Skeletal muscle tissue (tissue), 1 donor: ENCODE results near the gene OR2S2. TPM values are rescaled to one million over a fixed set of nuclear protein-coding genes. Genes with fewer than 3 reads are reported as not detected.

ENCODE experiments used
- total RNA-seq: library from RNA; depleted of rRNA; stranded (reverse); fragments of >200 nt; gene quantifications from one replicate; pipeline ENCODE4 v1.2.3, GENCODE V29; 2014

The OR2S2 gene
- total RNA-seq, 1 donor from 2014 or later: not detected

Other genes with a start within 250 kb of the OR2S2 start
- 90.8 TPM for gene TLN1, start 226.0 kb downstream of the OR2S2 start, total RNA-seq
- 20.9 TPM for gene CREB3, start 225.5 kb downstream of the OR2S2 start, total RNA-seq
- gene GBA2, start 208.9 kb downstream of the OR2S2 start, total RNA-seq: 31.3 TPM
- 7.8 TPM for gene RGP1, start 208.9 kb downstream of the OR2S2 start, total RNA-seq
- not detected for gene MSMP, start 203.9 kb downstream of the OR2S2 start, total RNA-seq
- 7.3 TPM for gene NPR2, start 166.6 kb downstream of the OR2S2 start, total RNA-seq
- gene SPAG8, start 145.9 kb downstream of the OR2S2 start, total RNA-seq: 0.52 TPM
- gene HINT2, start 143.1 kb downstream of the OR2S2 start, total RNA-seq: 25.1 TPM
- gene FAM221B, start 129.4 kb downstream of the OR2S2 start, total RNA-seq: not detected
- 2.6 TPM for gene TMEM8B, start 128.9 kb downstream of the OR2S2 start, total RNA-seq
- gene OR13J1, start 87.8 kb downstream of the OR2S2 start, total RNA-seq: not detected
- gene HRCT1, start 52.0 kb downstream of the OR2S2 start, total RNA-seq: 2.1 TPM
- gene SPAAR, start 48.7 kb downstream of the OR2S2 start, total RNA-seq: 1.0 TPM
- gene RECK, start 78.8 kb upstream of the OR2S2 start, total RNA-seq: 14.6 TPM
- 69.4 TPM for gene GLIPR2, start 178.6 kb upstream of the OR2S2 start, total RNA-seq
- 1.0 TPM for gene CCIN, start 211.2 kb upstream of the OR2S2 start, total RNA-seq
- 114 TPM for gene CLTA, start 232.8 kb upstream of the OR2S2 start, total RNA-seq